Measurements from ENCODE around the gene UXS1. TPM values are rescaled to one million over a fixed set of nuclear protein-coding genes. Genes with fewer than 3 reads are reported as not detected.

The UXS1 gene
- total RNA-seq, 1 experiment from 2014 or later = 15.6 TPM

DNA sequence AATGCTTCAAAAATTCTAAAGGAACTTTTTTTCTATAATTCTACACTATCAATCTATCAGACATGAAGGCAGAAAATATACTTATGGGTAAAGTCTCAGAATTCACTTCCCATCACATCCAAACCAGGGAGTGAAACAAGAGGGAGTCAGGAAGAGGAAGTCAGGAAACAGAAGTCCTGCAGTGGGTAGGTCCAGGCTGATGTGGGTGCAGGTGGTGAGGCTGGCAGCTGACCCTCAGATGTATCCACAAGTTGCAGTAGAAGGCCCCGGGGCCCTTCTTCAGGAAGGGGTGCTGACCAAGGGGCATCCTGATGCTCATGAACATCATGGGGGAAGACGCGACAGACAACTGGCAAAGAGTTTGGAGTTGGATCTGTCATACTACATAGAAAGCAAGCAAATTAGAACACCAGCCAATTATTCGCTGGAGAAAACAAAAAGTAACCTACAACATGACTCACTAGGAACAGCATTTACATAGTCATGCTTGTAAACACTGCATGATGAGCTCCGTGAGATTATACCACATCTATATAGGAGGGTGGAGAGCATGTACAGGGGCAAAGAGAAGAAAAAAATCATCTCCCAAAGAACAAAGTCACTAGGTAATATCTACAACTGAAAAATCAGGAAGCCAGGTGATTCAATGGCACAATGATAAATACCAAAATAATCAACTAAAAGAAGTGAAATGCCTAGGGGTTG is 4.2 kb downstream of the UXS1 start:
- DNase-seq (ENCODE audit: low read depth) = peak; percentile 12

DNA sequence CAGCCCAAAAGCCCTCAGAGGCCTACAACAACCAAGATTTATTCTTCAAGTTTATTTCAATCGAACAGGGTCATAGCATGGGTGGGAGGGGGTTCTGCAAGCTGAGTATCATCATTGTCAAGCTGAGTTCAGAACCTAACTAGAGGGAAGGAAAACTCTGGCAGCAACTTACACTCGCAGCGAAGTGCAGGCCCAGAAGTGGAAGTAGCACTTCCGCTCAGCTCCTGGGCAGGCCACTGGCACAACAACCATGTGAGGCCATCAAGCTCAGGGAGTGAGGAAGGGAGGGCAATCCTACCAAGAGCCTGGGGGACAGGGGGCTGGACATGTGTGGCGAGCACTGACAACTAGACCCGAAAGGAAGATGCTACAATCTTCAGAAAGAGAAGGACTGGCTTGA is 4.8 kb downstream of the UXS1 start:
- DNase-seq (ENCODE audit: low read depth) = no peak

DNA sequence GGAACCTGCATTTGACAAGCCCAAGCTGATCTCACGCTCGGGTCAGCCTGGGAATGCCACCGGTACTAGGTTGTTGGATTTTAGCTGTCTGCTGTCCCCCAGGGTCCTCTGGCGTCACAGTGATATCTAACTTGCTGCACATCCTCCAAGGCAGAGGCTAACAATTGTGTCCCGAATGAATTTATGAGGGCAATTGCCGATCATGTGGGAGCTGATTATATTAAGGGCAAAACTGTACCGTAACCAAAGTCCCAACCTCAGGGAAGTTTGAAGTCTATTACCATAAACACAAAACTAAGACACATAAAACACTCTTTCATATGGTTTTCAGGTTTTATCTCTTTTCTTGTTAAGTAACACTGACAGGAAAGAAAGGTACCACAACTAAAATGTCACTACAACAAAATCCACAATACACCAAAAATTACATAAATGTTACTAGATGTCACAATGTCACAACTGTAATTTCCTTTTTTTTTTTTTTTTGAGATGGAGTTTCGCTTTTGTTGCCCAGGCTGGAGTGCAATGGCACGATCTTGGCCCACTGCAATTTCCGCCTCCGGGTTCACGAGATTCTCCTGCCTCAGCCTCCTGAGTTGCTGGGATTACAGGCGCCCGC is 6.7 kb downstream of the UXS1 start:
- DNase-seq (ENCODE audit: low read depth) = no peak

DNA sequence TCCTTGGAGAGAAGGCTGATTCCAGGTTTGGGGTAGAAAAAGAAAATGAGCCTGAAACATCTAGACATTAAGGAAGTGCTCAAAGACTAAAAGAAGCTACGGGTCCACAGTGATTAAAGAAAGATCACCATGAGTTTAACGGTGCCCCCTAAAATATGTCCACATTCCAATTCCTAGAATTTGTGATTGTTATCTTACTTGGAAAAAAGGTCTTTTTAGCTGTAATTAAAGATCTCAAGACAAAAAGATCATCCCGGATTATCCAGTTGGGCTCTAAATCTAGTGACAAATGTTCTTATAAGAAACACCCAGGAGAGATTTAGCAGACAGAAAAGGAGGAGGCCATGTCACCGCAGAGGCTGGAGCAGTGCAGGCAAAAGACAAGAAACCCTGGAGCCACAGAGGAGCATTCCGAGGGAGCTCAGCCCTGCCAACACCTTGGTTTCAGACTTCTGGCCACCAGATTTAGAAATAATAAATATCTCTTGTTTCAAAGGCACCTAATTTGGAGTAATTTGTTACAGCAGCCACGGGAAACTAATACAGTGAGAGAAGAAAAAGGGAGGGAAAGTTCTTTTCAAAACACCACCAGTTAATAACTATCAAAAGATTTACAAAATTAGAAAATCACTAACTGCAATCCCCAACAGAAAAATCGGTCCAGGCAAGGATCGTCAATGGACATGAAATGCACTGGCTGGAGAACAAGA is 8.5 kb downstream of the UXS1 start:
- DNase-seq (ENCODE audit: low read depth) = no peak

DNA sequence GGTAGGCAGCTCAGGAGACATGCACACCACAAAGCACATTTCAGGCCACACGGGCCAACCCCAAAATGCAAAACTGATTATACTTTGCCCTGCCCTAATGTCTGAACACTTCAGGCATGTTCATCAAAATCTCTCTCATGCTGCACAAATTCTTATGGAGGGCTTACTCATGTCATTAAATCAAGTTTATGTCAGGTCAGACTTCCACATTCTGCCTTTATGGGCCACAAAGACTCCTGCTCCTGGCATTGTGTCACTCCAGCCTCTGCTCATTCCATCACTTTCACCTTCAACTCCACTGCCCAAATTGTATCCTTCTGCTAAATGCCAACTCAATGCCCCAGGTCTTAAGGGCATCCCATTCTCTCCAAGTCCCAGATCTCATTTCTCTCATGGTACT is 9.2 kb downstream of the UXS1 start:
- no peak for DNase-seq (ENCODE audit: low read depth)

DNA sequence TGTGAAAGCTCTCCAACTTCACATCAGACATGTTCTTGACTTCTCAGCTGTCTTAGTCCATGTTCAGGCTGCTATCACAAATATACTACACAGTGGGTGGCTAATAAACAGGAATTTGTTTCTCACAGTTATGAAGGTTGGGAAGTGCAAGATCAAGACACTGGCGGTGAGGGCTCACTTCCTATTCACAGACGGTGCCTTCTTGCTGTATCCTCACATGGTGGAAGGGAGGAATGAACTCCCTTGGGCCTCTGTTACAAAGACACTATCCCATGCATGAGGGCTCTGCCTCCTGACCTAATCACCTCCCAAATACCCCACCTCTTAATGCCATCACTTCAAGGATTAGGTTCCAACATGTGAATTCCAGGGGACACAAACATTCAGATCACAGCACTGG is 9.7 kb downstream of the UXS1 start:
- no peak for DNase-seq (ENCODE audit: low read depth)

DNA sequence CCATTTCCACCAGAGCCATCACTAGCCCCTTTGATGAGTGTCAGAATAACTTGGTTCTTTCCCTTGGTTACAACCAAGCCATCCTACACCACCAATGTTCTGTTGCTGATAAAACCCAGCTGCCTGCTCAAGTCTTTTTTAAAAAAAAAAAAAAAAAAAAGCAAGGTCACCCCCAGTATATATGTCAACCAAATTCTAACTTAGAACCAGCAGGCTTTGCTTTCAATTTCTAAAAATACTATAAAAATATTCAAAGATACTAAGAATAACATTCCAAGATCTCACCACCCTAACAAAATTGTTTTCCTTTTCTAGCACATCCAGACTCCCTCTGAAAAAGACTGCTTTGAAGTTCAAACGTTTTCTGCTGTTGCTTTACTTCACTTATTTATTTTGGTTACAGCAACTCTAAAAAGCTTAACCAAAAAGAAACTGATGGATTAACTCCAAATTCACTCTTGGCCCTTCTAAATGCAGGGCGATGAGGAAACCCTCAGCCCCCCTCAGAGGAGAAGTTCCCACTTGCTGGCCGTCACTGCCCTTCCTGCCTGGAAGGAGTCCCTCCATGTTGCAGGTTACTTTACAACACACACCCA is 10.9 kb downstream of the UXS1 start:
- DNase-seq (ENCODE audit: low read depth) = no peak

DNA sequence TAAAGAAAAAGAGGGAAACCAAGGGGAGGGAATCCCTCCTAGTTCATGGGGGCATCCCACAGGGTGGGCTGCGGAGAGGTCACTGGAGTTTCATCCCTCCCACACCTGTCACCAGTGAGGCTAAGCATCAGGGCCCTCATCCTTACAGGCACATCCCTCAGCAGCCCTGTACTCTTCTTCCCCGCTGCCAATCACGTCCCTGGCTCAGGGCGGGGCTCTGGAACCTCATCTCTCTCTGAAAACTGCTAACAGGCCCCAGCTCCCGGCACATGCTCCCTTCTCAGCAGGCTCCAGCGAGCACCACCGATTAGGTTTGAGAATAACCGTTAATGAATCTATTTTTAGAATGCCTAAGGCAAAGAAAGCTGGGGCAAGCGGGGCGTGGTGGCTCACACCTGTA is 13.0 kb downstream of the UXS1 start:
- no peak for DNase-seq (ENCODE audit: low read depth)

DNA sequence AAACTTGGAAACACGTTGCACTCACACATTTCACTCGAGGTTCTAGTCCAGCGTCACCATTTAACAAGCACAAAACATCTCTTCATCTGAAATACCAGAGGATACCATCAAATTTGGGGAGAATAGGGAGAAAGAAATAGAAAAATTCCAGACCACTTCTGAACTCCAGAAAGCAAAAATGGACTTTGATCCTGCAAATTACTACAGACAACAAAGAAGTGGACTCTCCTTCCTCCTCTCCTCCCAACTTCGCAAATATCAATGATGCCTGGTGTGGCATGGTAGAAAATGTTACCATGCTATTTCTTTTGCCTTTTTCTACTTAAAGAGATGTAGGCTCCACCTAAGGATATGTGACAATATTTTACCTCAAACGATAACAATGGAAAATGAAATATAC is 13.5 kb downstream of the UXS1 start:
- no peak for DNase-seq (ENCODE audit: low read depth)

DNA sequence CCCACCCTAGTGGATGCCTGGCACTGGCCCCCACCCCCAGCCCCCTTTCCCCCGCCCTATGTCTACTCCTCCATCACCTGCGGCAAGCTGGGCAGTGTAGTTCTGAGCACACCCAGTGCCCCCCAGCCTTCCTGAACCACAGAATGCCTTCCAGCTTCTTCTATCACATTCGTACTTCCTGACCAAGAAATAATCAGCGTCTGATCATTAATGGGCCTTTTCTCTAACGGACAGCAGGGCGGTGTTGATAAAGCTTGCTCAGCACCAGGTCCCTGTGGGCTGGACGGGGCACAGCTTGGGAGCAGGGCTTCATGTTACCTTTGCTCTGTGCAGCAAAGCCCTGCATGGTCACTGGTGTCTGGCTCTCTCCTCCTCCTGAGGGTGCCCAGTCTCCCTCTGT is 15.4 kb downstream of the UXS1 start:
- no peak for DNase-seq (ENCODE audit: low read depth)

DNA sequence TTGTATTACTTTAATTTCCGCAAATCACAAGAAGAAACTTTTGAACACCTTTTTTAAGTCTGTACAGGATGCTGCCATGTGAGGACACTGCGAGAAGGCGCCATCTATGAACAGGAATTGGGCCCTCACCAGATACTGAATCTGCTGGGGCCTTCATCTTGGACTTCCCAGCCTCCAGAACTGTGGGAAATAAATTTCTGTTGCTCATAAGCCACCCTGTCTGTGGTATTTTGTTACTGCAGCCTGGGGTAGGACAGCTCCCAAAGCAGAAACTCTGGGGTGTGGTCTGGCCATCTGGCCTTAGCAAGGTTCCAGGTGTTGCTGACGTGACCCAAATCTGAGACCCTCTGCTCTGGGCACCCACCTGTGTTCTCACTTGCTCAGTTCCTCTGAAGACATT is 16.5 kb downstream of the UXS1 start:
- no peak for DNase-seq (ENCODE audit: low read depth)

DNA sequence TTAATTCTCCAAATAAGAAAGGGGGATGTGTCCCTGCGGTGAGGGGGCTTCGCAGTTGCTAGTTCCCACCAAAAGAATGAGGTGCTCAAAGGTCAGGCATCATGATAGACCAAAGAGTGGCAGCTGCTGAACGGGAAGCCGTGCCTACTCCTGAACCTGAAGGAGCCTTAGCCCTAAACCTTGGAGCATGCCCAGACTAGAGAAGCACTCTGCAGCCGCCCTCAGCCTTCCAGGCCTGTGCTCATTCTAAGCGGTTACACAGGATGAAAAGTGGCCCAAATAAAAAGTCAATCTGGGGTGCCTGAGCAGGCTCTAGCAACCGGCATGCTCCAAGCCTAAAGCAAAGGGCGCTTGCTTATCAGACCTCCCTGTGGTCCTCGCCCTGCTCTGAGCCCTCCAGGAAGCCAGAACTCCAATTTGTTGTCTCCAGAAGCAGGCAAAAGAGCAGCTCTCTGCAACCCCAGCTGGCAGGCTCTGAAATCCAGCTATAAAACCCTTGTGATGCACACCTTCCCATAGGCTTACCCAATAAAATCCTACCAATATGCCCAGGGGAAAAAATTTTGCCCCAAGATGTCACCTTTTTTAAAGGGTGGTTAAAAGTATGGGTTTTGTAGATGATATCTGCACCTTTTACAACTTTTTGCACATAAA is 17.5 kb downstream of the UXS1 start:
- no peak for DNase-seq (ENCODE audit: low read depth)

DNA sequence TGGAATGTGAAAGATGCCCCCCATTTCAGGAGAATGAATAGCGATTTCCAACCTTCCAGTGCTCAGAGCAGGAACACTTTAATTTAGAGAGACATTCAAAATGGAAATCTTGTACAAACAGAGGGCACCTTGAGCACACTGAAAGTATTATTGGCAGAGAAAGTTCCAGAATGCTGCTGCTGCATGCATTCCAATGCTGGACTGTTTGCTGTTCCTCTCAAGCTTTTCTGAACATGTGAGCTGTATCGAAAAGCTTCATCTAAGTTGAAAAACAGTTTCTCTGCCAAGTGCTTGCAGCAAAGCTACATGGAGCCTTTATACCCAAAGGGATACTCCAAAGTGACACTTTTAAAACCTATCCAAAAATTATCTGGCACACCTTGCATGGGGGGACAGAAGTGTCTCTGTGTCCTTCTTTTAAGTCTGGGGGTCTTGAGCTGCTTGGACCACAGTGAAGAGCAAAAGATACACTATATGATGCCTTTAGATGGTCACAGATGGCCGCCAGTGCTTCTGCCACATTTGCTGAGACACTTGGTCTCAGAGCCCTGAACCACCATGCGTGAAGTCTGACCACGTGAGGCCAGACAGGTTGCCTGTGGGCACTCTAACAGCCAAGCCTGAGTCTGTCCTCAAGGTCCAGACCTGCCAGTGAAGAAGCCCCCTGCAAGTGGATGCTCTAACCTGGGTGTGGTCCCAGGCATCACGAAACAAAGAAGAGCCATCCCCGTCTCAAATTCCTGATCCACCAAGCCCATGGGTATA is 18.8 kb downstream of the UXS1 start:
- no peak for DNase-seq (ENCODE audit: low read depth)

DNA sequence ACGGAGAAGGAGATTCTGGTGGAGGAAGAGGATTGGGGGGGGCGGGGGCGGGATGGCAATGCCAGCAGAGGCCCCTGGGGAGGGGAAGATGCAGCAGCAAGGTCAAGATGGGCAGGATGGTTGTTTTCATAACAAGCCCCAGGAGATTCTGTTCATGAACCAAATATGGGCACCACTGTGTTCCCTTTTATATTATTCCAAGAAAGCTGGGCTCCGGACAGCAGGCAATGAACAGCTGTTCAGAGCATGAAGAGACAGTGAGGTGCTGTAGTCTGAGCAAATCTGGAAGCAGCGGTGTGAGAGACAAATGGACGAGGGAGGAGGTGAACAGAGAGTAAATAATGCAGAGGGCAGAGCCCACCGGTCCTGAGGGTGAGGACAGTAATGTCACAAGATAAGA is 20.0 kb downstream of the UXS1 start:
- DNase-seq (ENCODE audit: low read depth) = no peak

DNA sequence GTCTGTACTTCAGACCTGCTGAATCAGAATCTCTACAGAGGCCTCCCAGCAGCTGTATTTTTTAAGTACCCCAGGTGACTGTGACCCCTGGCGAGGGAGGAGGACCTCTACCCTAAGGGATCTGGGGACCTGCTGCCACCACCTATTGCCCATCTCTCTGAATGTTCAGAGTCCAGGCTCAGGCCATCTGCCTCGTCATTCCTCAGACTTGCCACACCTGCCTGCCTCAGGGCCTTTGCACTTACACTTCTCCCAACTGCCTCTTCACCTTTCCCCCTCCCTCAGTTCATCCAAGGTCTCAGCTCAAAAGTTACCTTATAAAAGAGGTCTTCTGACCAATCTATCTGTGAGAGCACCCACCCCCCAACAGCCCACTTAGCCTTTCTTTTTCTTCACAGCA is 21.5 kb downstream of the UXS1 start:
- DNase-seq (ENCODE audit: low read depth) = no peak

DNA sequence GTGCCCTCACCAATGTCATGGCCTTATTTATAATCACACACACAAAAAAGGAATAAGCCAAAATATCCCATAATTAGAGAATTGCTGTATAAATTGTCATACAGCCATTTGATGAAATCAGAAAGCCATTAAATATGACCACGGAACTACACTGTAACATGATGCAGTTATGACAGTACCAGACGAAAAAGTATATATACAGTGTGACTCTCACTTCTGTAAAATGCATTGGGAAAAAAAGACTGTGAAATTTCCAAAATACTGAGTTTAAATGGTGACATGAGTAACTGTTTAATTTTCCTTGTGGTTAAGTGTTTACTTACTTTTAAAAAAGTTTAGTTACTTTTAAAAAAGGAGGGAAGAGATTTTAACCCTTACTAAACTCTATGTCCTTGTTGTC is 25.4 kb downstream of the UXS1 start:
- DNase-seq (ENCODE audit: low read depth) = no peak

DNA sequence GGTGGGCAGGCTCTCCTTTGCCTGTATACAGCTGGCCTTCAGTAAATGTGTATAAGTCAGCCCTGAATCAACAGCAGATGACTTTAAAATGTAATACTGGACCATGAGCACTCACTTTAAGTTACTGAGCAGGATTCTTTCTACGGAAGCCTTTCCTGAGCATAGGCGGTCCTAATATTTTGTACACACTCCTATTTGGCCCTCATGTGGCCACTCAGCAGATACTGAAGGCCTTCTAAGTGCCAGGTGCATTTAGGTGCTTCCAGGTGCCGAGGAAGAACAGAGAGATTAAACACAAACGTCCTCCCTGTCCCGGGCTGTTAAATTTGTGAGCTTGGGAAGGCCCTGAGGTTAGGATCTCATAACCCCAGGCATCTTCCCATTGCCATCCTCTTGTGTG is 27.0 kb downstream of the UXS1 start:
- DNase-seq (ENCODE audit: low read depth) = no peak

DNA sequence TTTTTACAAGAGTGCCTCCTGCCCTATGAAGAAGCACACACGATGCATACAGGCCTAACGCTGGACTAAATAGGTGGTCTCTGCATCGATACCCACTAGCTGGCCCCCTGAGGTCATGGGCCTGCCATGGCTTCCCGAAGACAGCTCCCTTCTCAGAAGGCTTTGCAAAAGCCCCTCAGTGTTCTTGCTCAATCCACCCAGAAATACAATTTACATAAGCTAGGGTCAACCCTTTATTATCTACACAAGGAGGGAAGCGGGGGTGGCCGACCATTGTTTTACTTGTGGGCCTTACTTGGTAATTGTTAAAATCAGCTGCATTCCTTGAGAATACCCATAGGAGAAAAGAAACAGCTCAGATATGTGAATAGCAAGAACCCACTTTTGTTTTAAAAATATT is 28.5 kb downstream of the UXS1 start:
- no peak for DNase-seq (ENCODE audit: low read depth)

DNA sequence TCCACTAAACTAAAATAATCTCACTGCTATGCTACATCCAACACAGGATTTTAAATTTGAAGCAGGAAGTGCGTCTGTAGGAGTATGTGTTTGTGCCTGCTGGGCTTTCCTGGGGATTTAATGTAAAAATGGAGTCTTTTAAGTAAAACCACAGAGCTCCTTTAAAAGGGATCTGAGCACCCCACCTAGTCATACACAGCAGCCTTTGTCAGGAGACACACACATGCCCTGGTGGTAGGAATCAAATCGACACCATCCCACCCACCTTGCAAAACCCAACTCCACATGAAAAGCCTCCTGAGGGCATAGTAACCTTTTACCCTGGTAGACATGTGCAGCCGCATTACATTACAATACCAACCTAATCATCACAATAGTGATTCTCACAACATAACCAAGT is 29.1 kb downstream of the UXS1 start:
- DNase-seq (ENCODE audit: low read depth) = no peak

DNA sequence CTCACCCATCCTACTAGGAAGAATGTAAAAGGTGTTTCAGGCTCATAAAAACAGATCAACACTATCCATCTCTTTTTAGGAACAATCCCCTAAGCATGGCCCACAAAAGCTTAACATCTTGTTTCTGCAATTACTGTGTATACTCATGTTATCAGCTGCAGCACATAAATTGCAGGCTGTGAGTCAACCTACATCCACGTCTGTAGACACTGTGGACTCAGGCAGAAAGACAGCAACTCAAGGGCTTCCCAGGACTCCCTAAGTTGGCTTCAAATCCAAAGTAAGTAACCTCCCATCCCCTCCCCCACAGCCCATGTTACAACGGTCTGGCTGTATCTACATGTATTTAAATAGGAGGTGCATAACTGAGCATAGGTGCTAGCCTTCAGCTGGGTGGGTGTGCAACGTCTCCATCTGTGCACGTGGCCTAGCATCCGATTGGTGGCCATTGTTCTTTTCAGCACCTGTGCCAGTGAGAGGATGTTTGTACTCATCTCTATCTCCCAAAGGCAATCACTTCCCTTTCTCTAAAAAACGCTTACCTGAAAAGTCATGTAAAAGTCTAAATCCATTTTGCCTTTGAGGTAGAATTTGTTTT is 30.1 kb downstream of the UXS1 start:
- no peak for DNase-seq (ENCODE audit: low read depth)

All from RPMI7951 (cell line).